Ovary (tissue), 9 donors: Measurements from ENCODE around the gene HDAC11. TPM values are rescaled to one million over a fixed set of nuclear protein-coding genes. Genes with fewer than 3 reads are reported as not detected.
"Not testable (repeated sequence)": the region's sequence is repeated elsewhere in the genome, so short reads cannot be mapped to it uniquely, and the experiment has no call there.

Experiments
- DNase-seq, 5 donors: peaks; one replicate each; pipeline ENCODE4 v3.0.0-alpha.2; 2019 to 2020
- H3K27ac ChIP-seq, 2 donors: fragments of 200-600 bp; one replicate each; pipeline versions ENCODE4 v1.5.1 to v1.8.0; 2019 to 2022
- H3K27me3 ChIP-seq: fragments of 200-600 bp; one replicate; pipeline ENCODE4 v1.8.0; 2022
- H3K36me3 ChIP-seq: fragments of 200-600 bp; sonication (generic); one replicate; pipeline ENCODE4 v1.5.1; 2019
- H3K4me1 ChIP-seq: one replicate; pipeline ENCODE4 v1.8.1; 2013; ENCODE audit warnings: mild to moderate bottlenecking, moderate library complexity; ENCODE audit not compliant: insufficient read depth
- H3K4me3 ChIP-seq: fragments of 200-600 bp; sonication (generic); one replicate; pipeline ENCODE4 v1.5.1; 2017
- H3K9me3 ChIP-seq, 2 donors: fragments of 200-600 bp in 1 of 2; sonication (generic) in 1 of 2; one replicate each; pipeline versions ENCODE4 v1.5.1 to v1.8.1; 2013 to 2019; ENCODE audit warnings: mild to moderate bottlenecking in 1 of 2, moderate library complexity in 1 of 2
- CTCF ChIP-seq, 3 donors: fragments of 450-650 bp in 2 of 3; fragments of 200-600 bp in 1 of 3; IDR thresholded peaks; one replicate each; pipeline versions ENCODE4 v1.5.1 to v1.8.0; 2016 to 2022; ENCODE audit warnings: antibody characterized with exemption in 3 of 3, mild to moderate bottlenecking in 1 of 3
- EP300 ChIP-seq: sonication (generic); formaldehyde crosslinking; IDR thresholded peaks from one replicate; pipeline ENCODE4 v1.6.1; 2017; ENCODE audit warnings: antibody characterized with exemption
- POLR2A ChIP-seq: fragments of 450-650 bp; IDR thresholded peaks from one replicate; pipeline ENCODE4 v1.6.1; 2017; ENCODE audit warnings: antibody characterized with exemption, mild to moderate bottlenecking, moderate library complexity
- WGBS, 3 donors: extraction: QIAGEN DNeasy Blood & Tissue Kit in 1 of 3; methylation state at CpG; one replicate each; pipeline versions ENCODE4 v1.1.5 to v1.1.7; 2013 to 2017; 5-methylcytosine and 5-hydroxymethylcytosine counted together
- intact Hi-C, 4 donors: fragments of 100-400 bp; cut with DNase I; formaldehyde crosslinking; loops; one replicate each; pipeline versions ENCODE4 v1.11.0 to v1.15.1; 2022 to 2023
- polyA plus RNA-seq, 2 donors: library from polyadenylated mRNA; stranded (reverse); fragments of 200-250 nt in 1 of 2; fragments of 350-450 nt in 1 of 2; fragmentation: Illumina TruSeq in 1 of 2; extraction: RNeasy Lipid Tissue Mini Kit (QIAGEN cat#74804) in 1 of 2; gene quantifications; one replicate each; pipeline ENCODE4 v1.2.3, GENCODE V29; 2013 to 2014
- total RNA-seq, 7 donors: library from RNA; depleted of rRNA in 2 of 7; stranded (reverse); fragments of >200 nt in 2 of 7; fragmentation: NEBNext Ultra II Directional in 3 of 7; extraction: Animal tissue kit (Norgen Biotek cat#: 25700) in 3 of 7; gene quantifications; one replicate each; pipeline versions ENCODE4 v1.1.0 to v1.2.4, GENCODE V29; 2016 to 2023
- donor health status: DM: no; HTN: no; CAD: no; lungs with moderate emphysema.
- donor health status: DM: no; HTN: no; CAD: no.
- donor health status: Bipolar disorder and iron deficiency.
- donor health status: DM: yes; HTN: yes; CAD: no.
- donor health status: DM: no; HTN: no; CAD: no.
- donor health status: DM: yes; HTN: yes; CAD: no.

The HDAC11 gene
- total and polyA plus RNA-seq, 9 donors, result 6.4 to 27.1 (median 19.6) TPM

DNA sequence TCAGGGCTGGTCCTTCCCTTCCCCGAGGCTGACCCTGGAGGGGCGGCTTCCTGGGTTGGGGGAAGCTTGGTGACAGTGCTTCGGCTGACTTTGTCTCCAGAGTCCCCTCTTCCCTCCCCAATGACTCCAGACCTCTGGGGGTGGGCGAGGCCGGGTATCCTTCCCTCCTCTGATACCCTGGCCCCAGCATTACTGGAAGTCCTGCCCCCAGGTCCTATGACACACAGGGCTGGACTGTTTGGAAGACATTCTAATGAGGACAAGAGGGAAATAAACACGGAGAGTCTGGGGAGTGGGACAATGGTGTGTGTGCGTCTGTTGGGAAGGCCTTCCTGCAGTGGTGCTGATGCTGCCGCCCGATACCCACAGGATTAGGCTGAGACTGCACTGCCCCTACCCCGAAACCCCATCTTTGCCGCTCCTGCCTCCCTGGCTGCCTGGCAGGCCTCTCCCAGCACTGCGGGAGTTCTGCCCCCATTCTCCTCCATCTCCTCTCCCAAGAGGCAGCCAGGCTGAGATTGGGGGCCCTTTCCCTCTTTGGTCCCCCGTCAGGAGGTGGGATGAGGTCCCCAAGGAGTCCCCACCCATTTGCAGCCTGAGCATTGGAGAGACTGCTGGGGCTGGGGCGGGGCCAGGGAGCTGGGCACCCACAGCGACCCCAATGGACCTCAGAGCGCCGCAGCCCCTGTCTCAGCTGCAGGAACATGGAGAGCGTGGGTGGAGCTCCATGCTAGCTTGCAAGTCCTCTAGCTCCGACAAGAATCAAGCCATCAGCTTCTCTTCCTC lies 39.1 kb downstream of the HDAC11 start:
- TF ChIP-seq CTCF (IDR thresholded peaks at IDR 0.05) (no peak), POLR2A (no peak), EP300 (no peak)

GRCh38 chr3:13520326-13520880 lies 40.3 kb downstream of the HDAC11 start:
- TF ChIP-seq POLR2A (no peak), EP300 (no peak), CTCF (IDR thresholded peaks at IDR 0.05) (no peak)
- Histone ChIP-seq H3K27me3 (no peaks in the 10 kb centered on the region), H3K36me3 (no peaks in the 10 kb centered on the region), H3K9me3 (no peaks in the 10 kb centered on the region), H3K27ac (no peak overlapping the region), H3K4me1 (no peaks in the 10 kb centered on the region), H3K4me3 (no peak overlapping the region)
- 85 to 90% (median 89%) methylated on average over 9 of the region's 9 CpGs for WGBS, 3 donors
- DNase-seq, result no peak
- intact Hi-C loops, result no loop called here

More for the DNA sequence above, 39.1 kb downstream of the HDAC11 start:
- Histone ChIP-seq H3K4me3 (no peak overlapping the region), H3K27ac (no peak overlapping the region), H3K4me1 (no peaks in the 10 kb centered on the region), H3K27me3 (no peaks in the 10 kb centered on the region), H3K36me3 (no peaks in the 10 kb centered on the region), H3K9me3 (no peaks in the 10 kb centered on the region)
- intact Hi-C loops, result no loop called here
- DNase-seq, result peak in 1 of 5 donors; percentile 14
- 78 to 84% (median 82%) methylated on average over 17 to 19 of the region's 19 CpGs for WGBS, 3 donors

GRCh38 chr3:13521309-13521708 lies 41.2 kb downstream of the HDAC11 start:
- intact Hi-C loops, result no loop called here
- no peak for DNase-seq
- Histone ChIP-seq H3K4me3 (no peak overlapping the region), H3K27ac (no peak overlapping the region), H3K9me3 (no peaks in the 10 kb centered on the region), H3K36me3 (no peaks in the 10 kb centered on the region), H3K4me1 (no peaks in the 10 kb centered on the region), H3K27me3 (no peaks in the 10 kb centered on the region)
- TF ChIP-seq EP300 (no peak), CTCF (IDR thresholded peaks at IDR 0.05) (no peak), POLR2A (no peak)
- WGBS, 3 donors, result 63 to 84% (median 64%) methylated on average over 6 of the region's 6 CpGs

DNA sequence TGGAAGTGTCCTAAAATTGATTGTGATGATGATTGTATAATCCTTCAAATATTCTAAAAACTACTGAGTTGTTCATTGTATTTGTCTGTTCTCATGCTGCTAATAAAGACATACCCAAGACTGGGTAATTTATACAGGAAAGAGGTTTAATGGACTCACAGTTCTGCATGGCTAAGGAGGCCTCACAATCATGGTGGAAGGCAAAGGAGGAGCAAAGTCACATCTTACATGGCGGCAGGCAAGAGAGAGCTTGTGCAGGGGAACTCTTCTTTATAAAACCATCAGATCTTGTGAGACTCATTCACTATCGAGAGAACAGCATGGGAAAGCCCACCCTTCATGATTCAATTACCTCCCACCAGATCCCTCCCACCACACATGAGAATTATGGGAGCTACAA lies 41.6 kb downstream of the HDAC11 start:
- intact Hi-C loops, H3K27ac ChIP-seq, DNase-seq, H3K9me3 ChIP-seq, H3K4me1 ChIP-seq, H3K36me3 ChIP-seq, H3K27me3 ChIP-seq, H3K4me3 ChIP-seq: not testable (repeated sequence)
- 95 to 98% (median 98%) methylated on average over 2 of the region's 2 CpGs for WGBS, 3 donors

DNA sequence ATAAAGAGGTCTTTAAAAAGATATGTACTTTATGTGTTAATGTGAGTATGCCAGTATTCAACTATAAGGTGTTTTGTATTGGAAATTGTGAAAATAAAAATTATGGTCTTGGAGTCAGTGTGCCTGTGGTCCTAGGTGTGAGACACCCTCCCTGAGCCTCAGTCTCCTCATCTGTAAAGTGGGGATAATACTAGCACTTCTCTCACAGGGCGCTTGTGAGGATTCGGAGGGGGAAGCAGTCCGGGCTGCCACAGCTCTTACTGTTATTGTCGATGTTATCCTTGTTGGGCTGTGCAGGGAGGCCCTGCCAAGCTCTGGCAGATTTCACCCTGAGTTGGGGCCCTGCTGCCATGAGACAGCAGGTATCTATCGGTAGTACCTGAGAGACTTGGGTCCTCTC lies 42.1 kb downstream of the HDAC11 start:
- Histone ChIP-seq H3K4me1 (no peaks in the 10 kb centered on the region), H3K36me3 (no peaks in the 10 kb centered on the region), H3K27ac (no peak overlapping the region), H3K27me3 (no peaks in the 10 kb centered on the region), H3K9me3 (no peaks in the 10 kb centered on the region), H3K4me3 (no peak overlapping the region)
- no peak for DNase-seq
- no peak for TF ChIP-seq EP300
- intact Hi-C loops, result no loop called here
- 90 to 98% (median 93%) methylated on average over 5 of the region's 5 CpGs for WGBS, 3 donors
